Measurements from ENCODE around the gene ADAM10. TPM values are rescaled to one million over a fixed set of nuclear protein-coding genes. Genes with fewer than 3 reads are reported as not detected.
A peak's percentile ranks its signal among the peaks of the same experiment; 100 is the strongest.
"Not testable (repeated sequence)": the region's sequence is repeated elsewhere in the genome, so short reads cannot be mapped to it uniquely, and the experiment has no call there.

Gene ADAM10
- total RNA-seq, 1 donor from 2014 or later: 190 TPM

- no peak for TF ChIP-seq CTCF (IDR thresholded peaks at IDR 0.05; ENCODE audit: unreplicated experiment)
- DNase-seq (ENCODE audit: low spot score in 2 of 2, unreplicated experiment in 2 of 2): peak; percentile 46 to 74
- H3K4me3 Mint-ChIP-seq: no peak overlapping the region
- H3K27ac Mint-ChIP-seq: peak overlapping the region; percentile 98
- H3K36me3 Mint-ChIP-seq: no peaks in the 10 kb centered on the region
- H3K4me1 Mint-ChIP-seq: peaks cover 15% of the 10 kb centered on the region
- no peaks in the 10 kb centered on the region for H3K9me3 Mint-ChIP-seq
- H3K27me3 Mint-ChIP-seq (ENCODE audit: low read depth): no peaks in the 10 kb centered on the region
Observed at GRCh38 chr15:58771621-58772250, 22.2 kb upstream of the ADAM10 start.

- peaks cover 15% of the 10 kb centered on the region for H3K4me1 Mint-ChIP-seq
- no peaks in the 10 kb centered on the region for H3K36me3 Mint-ChIP-seq
- H3K27ac Mint-ChIP-seq: peak within 1 kb of the TSS; percentile 100
- peak; percentile 61 for TF ChIP-seq CTCF (IDR thresholded peaks at IDR 0.05; ENCODE audit: unreplicated experiment)
- H3K27me3 Mint-ChIP-seq (ENCODE audit: low read depth): no peaks in the 10 kb centered on the region
- no peak within 1 kb of the TSS for H3K4me3 Mint-ChIP-seq
- peak; percentile 95 for DNase-seq (ENCODE audit: low spot score in 2 of 2, unreplicated experiment in 2 of 2)
- H3K9me3 Mint-ChIP-seq: peaks cover 5% of the 10 kb centered on the region
Observed at GRCh38 chr15:58770857-58771620, 21.5 kb upstream of the ADAM10 start, which contains the start of gene MINDY2. Gene MINDY2, plus strand, starts transcription at chr15:58771302. Its CDS starts 94 bp downstream, at chr15:58771396.

GRCh38 chr15:58770519-58770856 lies 21.0 kb upstream of the ADAM10 start:
- H3K4me3 Mint-ChIP-seq: no peak overlapping the region
- TF ChIP-seq CTCF (IDR thresholded peaks at IDR 0.05; ENCODE audit: unreplicated experiment): no peak
- no peaks in the 10 kb centered on the region for H3K36me3 Mint-ChIP-seq
- peak overlapping the region; percentile 100 for H3K27ac Mint-ChIP-seq
- DNase-seq (ENCODE audit: low spot score in 2 of 2, unreplicated experiment in 2 of 2): no peak
- no peaks in the 10 kb centered on the region for H3K27me3 Mint-ChIP-seq (ENCODE audit: low read depth)
- peaks cover 15% of the 10 kb centered on the region for H3K4me1 Mint-ChIP-seq
- H3K9me3 Mint-ChIP-seq: peaks cover 10% of the 10 kb centered on the region

DNA sequence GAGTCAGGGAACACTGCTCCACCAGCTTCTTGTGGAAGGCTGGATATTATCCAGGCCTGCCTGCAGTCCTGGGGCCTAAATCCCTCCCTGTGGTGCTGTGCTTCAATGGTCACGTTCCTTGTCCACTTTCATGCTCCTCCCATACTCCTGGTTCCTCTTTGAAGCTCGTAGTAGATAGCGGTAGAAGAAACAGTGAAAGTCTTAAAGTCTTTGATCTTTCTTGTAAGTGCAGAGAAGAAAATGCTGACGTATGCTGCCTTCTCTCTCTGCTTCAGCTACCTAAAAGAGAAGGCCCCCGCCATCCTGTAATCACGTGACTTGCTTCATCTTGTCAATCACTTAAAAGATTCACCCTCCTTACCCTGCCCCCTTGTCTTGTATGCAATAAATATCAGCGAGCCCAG lies 19.1 kb upstream of the ADAM10 start:
- H3K27ac Mint-ChIP-seq: peak overlapping the region; percentile 100
- not testable (repeated sequence) for H3K36me3 Mint-ChIP-seq; H3K27me3 Mint-ChIP-seq (ENCODE audit: low read depth); DNase-seq (ENCODE audit: low spot score in 2 of 2, unreplicated experiment in 2 of 2)
- peak overlapping the region; percentile 40 for H3K4me3 Mint-ChIP-seq
- peaks cover 17% of the 10 kb centered on the region for H3K9me3 Mint-ChIP-seq
- peaks cover 15% of the 10 kb centered on the region for H3K4me1 Mint-ChIP-seq

DNA sequence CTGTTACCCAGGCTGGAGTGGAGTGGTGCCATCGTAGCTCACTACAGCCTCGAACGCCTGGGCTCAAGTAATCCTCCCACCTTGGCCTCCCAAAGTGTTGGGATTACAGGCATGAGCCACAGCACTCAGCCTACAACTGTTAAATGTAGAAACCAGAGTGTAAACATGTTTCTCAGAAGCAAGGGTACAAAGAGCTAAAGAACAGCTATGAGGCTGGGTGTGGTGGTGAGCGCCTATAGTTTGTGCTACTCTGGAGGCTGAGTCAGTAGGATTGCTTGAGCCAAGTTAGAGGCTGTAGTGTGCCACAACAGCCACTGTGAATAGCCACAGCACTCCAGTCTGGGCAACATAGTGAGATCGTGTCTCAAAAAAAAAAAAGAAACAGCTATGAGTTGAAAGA lies 16.8 kb upstream of the ADAM10 start:
- no peak for DNase-seq (ENCODE audit: low spot score in 2 of 2, unreplicated experiment in 2 of 2)
- Mint-ChIP-seq H3K9me3 (peaks cover 21% of the 10 kb centered on the region), H3K36me3 (peaks cover 4% of the 10 kb centered on the region), H3K4me1 (peaks cover 13% of the 10 kb centered on the region), H3K27me3 (ENCODE audit: low read depth) (no peaks in the 10 kb centered on the region), H3K4me3 (no peak overlapping the region), H3K27ac (no peak overlapping the region)
- TF ChIP-seq CTCF (IDR thresholded peaks at IDR 0.05; ENCODE audit: unreplicated experiment): no peak

GRCh38 chr15:58764468-58764867 lies 15.0 kb upstream of the ADAM10 start:
- peaks cover 21% of the 10 kb centered on the region for H3K9me3 Mint-ChIP-seq

More at GRCh38 chr15:58764468-58764867, 15.0 kb upstream of the ADAM10 start:
- no peak for TF ChIP-seq CTCF (IDR thresholded peaks at IDR 0.05; ENCODE audit: unreplicated experiment)
- no peak overlapping the region for H3K27ac Mint-ChIP-seq
- peaks cover 4% of the 10 kb centered on the region for H3K36me3 Mint-ChIP-seq
- no peaks in the 10 kb centered on the region for H3K27me3 Mint-ChIP-seq (ENCODE audit: low read depth)
- H3K4me1 Mint-ChIP-seq: peaks cover 4% of the 10 kb centered on the region
- no peak overlapping the region for H3K4me3 Mint-ChIP-seq
- no peak for DNase-seq (ENCODE audit: low spot score in 2 of 2, unreplicated experiment in 2 of 2)
